Tibial nerve (tissue), 4 donors: ENCODE measurements around the gene PABPC1L. TPM values are rescaled to one million over a fixed set of nuclear protein-coding genes. Genes with fewer than 3 reads are reported as not detected.
A peak's percentile ranks its signal among the peaks of the same experiment; 100 is the strongest.

Source experiments
- DNase-seq, 2 donors: peaks; one replicate each; pipeline ENCODE4 v3.0.0-alpha.2; 2019; ENCODE audit warnings: low spot score in 2 of 2
- H3K27ac ChIP-seq, 4 donors: fragments of 200-600 bp; sonication (generic) in 3 of 4; one replicate each; pipeline ENCODE4 v1.5.1; 2017 to 2019; ENCODE audit warnings: mild to moderate bottlenecking in 1 of 4
- H3K27me3 ChIP-seq, 2 donors: fragments of 200-600 bp; sonication (generic) in 1 of 2; one replicate each; pipeline versions ENCODE4 v1.5.1 to v1.6.0; 2017 to 2019
- H3K36me3 ChIP-seq, 3 donors: fragments of 200-600 bp; sonication (generic); one replicate each; pipeline ENCODE4 v1.5.1; 2018 to 2019
- H3K4me1 ChIP-seq, 4 donors: fragments of 200-600 bp; sonication (generic) in 3 of 4; one replicate each; pipeline ENCODE4 v1.5.1; 2017 to 2019
- H3K4me3 ChIP-seq, 4 donors: fragments of 200-600 bp; sonication (generic) in 3 of 4; one replicate each; pipeline ENCODE4 v1.5.1; 2017 to 2019; ENCODE audit warnings: mild to moderate bottlenecking in 1 of 4, moderate library complexity in 1 of 4
- H3K9me3 ChIP-seq, 4 donors: fragments of 200-600 bp; sonication (generic) in 3 of 4; one replicate each; pipeline ENCODE4 v1.5.1; 2017 to 2019
- CTCF ChIP-seq, 5 experiments: fragments of 200-600 bp in 3 of 5; fragments of 450-650 bp in 2 of 5; sonication (generic) in 3 of 5; IDR thresholded peaks; one replicate each; pipeline ENCODE4 v1.5.1; 2016 to 2019; ENCODE audit warnings: antibody characterized with exemption in 5 of 5, mild to moderate bottlenecking in 3 of 5, moderate library complexity in 2 of 5
- EP300 ChIP-seq, 2 donors: sonication (generic); formaldehyde crosslinking; IDR thresholded peaks; one replicate each; pipeline ENCODE4 v1.6.1; 2017; ENCODE audit warnings: antibody characterized with exemption in 2 of 2, mild to moderate bottlenecking in 1 of 2
- POLR2A ChIP-seq, 2 donors: fragments of 450-650 bp; IDR thresholded peaks; one replicate each; pipeline ENCODE4 v1.6.1; 2017; ENCODE audit warnings: antibody characterized with exemption in 2 of 2, mild to moderate bottlenecking in 2 of 2, moderate library complexity in 2 of 2
- WGBS, 2 donors: methylation state at CpG; one replicate each; pipeline ENCODE4 v1.1.5; 2018; 5-methylcytosine and 5-hydroxymethylcytosine counted together
- total RNA-seq, 4 donors: library from RNA; depleted of rRNA; stranded (reverse); fragments of >200 nt; gene quantifications; one replicate each; pipeline ENCODE4 v1.1.0, GENCODE V29; 2016

The PABPC1L gene
- total RNA-seq, 4 donors from 2014 or later, result 11.8 to 27.9 (median 16.0) TPM

DNA sequence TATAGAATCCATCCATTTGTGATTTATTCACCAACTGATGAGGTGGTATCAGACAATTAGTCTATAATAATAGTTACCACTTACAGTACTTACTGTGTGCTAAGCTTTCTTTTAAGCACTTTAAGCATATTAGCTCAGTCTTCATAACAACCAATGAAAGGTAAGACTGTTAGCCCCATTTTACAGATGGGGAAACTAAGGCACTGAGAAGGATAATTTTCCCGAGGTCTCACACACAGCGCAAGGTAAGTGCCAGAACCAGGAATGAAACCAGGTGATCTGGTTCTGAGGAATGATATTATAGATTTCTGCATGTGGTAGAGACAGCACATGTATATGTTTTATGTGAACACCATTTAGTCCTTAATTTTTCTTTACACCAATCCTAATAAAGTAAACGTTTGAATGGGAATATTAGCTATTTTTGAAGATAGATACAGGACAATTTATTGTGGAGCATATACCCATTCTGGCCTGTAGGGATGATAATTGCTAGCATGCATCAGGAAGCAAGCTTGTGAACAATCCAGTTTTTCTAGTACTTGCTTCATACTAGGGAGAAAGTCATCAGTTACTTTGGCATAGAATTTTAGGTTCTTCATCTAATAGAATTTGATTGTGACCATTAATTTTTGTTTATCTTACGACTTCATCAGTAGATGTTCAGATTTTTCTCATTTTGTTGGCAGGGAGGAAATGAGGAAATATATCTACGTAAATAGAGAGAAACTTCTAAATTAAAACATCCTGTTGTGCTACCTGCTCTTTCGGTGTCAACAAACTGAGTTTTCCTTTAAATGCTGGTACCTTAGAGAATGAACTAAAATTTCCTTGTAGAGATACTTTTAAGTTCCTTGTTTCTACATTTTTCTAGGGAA is 21.4 kb upstream of the PABPC1L start:
- H3K9me3 ChIP-seq, result no peaks in the 10 kb centered on the region
- WGBS, 2 donors, result 68% methylated on average over 6 of the region's 6 CpGs
- H3K4me1 ChIP-seq, result peaks cover 0 to 77% (median 26%) of the 10 kb centered on the region in 4 donors
- peak overlapping the region in 1 of 4 donors; percentile 10 for H3K27ac ChIP-seq
- TF ChIP-seq POLR2A (IDR thresholded peaks at IDR 0.05) (no peak), EP300 (IDR thresholded peaks at IDR 0.05) (no peak), CTCF (IDR thresholded peaks at IDR 0.05) (peak in 2 of 5 experiments; percentile 21 to 29)
- peaks cover 0 to 6% (median 0%) of the 10 kb centered on the region in 3 donors for H3K36me3 ChIP-seq
- no peak overlapping the region for H3K4me3 ChIP-seq
- no peak for DNase-seq
- H3K27me3 ChIP-seq, result no peaks in the 10 kb centered on the region

- H3K9me3 ChIP-seq, result no peaks in the 10 kb centered on the region
- no peak for TF ChIP-seq POLR2A (IDR thresholded peaks at IDR 0.05)
- TF ChIP-seq CTCF (IDR thresholded peaks at IDR 0.05), result no peak
- no peak for TF ChIP-seq EP300 (IDR thresholded peaks at IDR 0.05)
- H3K4me3 ChIP-seq, result no peak overlapping the region
- H3K4me1 ChIP-seq, result peaks cover 0 to 92% (median 39%) of the 10 kb centered on the region in 4 donors
- DNase-seq, result no peak
- H3K27ac ChIP-seq, result no peak overlapping the region
- H3K36me3 ChIP-seq, result peaks cover 0 to 6% (median 0%) of the 10 kb centered on the region in 3 donors
- no peaks in the 10 kb centered on the region for H3K27me3 ChIP-seq
- 84 to 87% methylated on average over 1 of the region's 1 CpG for WGBS, 2 donors
These were observed 18.0 kb upstream of the PABPC1L start for GRCh38 chr20:44891826-44892225.

DNA sequence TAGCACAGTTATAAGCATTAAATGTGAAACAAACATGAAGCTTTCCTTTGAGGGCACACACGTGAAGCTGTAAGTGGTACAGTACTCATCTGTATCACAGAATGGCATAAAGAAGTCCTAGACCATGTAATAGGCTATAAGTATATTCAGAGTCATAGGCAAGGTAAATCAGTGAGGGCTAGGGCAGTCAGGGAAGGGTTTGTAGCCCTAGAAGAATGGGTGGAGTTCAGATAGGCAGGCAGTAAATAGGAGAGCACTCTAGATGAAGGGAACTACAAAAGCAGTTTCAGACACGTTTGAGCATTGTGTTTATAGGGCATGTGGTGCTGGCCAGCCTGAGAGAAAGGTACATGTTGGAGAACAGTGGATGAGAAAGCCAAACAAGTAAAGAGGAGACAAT is 14.9 kb upstream of the PABPC1L start:
- TF ChIP-seq POLR2A (IDR thresholded peaks at IDR 0.05), result no peak
- no peak for TF ChIP-seq EP300 (IDR thresholded peaks at IDR 0.05)
- no peak for TF ChIP-seq CTCF (IDR thresholded peaks at IDR 0.05)
- Histone ChIP-seq H3K4me3 (no peak overlapping the region), H3K4me1 (peaks cover 4 to 90% (median 21%) of the 10 kb centered on the region in 4 donors), H3K36me3 (peaks cover 0 to 6% (median 0%) of the 10 kb centered on the region in 3 donors), H3K9me3 (no peaks in the 10 kb centered on the region), H3K27ac (no peak overlapping the region), H3K27me3 (no peaks in the 10 kb centered on the region)
- DNase-seq, result no peak
- WGBS, 2 donors, result 61 to 66% methylated on average over 2 of the region's 2 CpGs

GRCh38 chr20:44896583-44896982 is 13.3 kb upstream of the PABPC1L start:
- peaks cover 0 to 2% (median 0%) of the 10 kb centered on the region in 3 donors for H3K36me3 ChIP-seq
- H3K4me1 ChIP-seq, result peaks cover 4 to 92% (median 25%) of the 10 kb centered on the region in 4 donors
- no peaks in the 10 kb centered on the region for H3K27me3 ChIP-seq
- TF ChIP-seq POLR2A (IDR thresholded peaks at IDR 0.05), result no peak
- peak in 1 of 2 donors; percentile 54 for TF ChIP-seq EP300 (IDR thresholded peaks at IDR 0.05)
- H3K9me3 ChIP-seq, result no peaks in the 10 kb centered on the region
- WGBS, 2 donors, result 67 to 75% methylated on average over 1 of the region's 1 CpG
- no peak overlapping the region for H3K27ac ChIP-seq
- no peak for DNase-seq
- no peak overlapping the region for H3K4me3 ChIP-seq

GRCh38 chr20:44897133-44897532 is 12.7 kb upstream of the PABPC1L start:
- Histone ChIP-seq H3K9me3 (no peaks in the 10 kb centered on the region), H3K4me3 (no peak overlapping the region), H3K27me3 (no peaks in the 10 kb centered on the region), H3K27ac (no peak overlapping the region), H3K4me1 (peaks cover 4 to 93% (median 26%) of the 10 kb centered on the region in 4 donors), H3K36me3 (peaks cover 0 to 8% (median 0%) of the 10 kb centered on the region in 3 donors)
- 68 to 78% methylated on average over 1 of the region's 1 CpG for WGBS, 2 donors
- TF ChIP-seq POLR2A (IDR thresholded peaks at IDR 0.05), result no peak
- no peak for TF ChIP-seq EP300 (IDR thresholded peaks at IDR 0.05)
- TF ChIP-seq CTCF (IDR thresholded peaks at IDR 0.05), result no peak
- DNase-seq, result no peak
